CD4-positive, alpha-beta T cell treated with Interleukin-15 for 1 hour (primary cell): ENCODE results near the gene ROBO1.

Source experiments
- DNase-seq: peaks from one replicate; pipeline ENCODE4 v3.0.0-alpha.2; 2020

ROBO1 gene

DNA sequence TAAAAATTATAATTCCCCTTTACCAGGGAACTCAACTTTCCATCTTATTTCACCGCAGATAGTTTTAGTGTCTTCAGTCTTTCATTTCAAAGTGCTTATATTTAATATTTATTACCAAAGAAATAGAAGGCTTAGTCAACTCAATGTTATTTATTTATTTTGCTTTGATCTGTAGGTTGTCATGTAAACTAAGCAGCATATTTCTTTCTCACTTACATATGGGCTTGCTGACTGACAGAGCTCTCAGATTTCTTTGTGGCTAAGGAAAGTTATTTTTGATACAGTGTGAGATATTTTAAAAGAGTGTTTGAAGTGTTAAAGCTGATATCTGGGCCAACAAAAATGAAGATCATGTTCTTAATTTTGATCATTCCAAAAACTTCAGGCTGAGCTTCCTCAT lies 331.4 kb downstream of the ROBO1 start:
- DNase-seq = no peak

- DNase-seq = no peak
These were observed 340.7 kb downstream of the ROBO1 start for GRCh38 chr3:79427081-79427480.

DNA sequence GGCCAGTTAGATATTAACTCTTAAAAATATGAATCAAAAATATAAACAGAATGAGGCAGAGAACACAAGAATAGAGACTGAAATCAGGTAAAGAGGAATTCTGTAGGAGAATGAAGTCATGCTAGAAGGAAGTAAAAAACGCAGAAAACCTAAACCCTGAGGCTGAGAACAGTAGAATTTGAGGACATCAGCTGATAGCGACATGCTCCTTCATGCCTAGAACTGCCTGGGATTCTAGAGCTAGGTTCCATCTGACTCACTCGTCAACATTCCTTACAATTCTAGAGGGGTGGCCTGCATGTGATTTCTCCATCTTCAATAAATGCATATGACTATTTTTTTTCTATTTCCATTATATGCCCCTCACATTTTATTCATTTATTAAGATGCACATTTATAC lies 343.0 kb downstream of the ROBO1 start:
- DNase-seq = no peak

DNA sequence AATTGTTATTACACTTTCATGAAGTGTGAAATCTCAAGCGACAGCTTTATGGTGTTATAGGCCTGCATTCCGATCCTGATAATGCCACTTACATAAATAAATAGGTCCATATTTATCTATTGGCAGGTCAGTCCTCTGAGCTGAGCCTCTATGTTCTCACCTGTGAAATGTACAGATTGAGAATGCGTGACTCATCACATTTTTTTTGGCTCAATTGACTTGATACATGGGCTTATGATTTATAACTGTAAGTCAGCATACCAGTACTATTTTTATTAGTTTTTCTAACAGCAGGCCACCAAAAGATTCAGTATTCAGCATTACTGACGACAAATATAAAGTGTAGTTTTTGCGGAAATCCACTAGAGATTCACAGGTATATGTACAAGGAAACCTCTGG lies 344.4 kb downstream of the ROBO1 start:
- DNase-seq = no peak

GRCh38 chr3:79421273-79421672 lies 346.5 kb downstream of the ROBO1 start:
- no peak for DNase-seq

DNA sequence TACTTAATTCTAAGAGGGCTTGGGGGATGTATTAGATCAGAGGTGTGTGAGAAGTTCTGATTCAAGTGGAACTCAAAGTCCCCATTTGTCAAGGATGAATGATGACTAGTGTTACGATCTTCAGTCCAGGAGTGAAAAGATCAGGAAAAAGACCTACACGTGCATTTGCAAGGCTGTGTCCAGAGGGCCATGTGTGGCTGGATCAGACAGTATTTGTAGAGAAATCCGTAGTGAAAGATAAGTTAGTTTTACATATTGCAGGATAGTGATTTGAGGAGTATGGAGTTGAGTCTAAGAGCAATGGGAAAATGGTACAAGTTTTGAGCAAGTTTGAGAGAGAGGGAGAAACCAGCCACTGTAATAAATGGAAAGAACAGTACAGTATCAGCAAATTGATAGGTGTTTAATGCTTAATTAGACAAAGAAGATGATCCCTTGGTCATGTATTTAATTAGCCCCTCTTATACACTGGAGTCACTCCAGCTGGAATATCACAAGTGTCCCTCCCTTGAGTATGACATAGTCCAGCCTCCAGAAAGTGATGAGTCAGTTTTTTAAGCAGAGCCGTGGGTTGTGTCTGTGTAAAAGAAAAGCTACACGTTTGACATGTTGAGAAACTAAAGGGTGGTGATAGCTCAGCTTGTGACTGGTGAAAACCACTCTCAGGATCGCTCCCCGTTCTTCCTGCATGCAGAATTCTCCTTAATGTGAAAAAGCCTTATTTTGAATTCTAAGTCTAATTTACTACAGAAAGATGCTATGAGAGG lies 348.8 kb downstream of the ROBO1 start:
- DNase-seq = no peak

- DNase-seq = no peak
These were observed 352.4 kb downstream of the ROBO1 start for GRCh38 chr3:79415356-79415755.

GRCh38 chr3:79414806-79415205 lies 353.0 kb downstream of the ROBO1 start:
- DNase-seq = no peak

- no peak for DNase-seq
These were observed 353.8 kb downstream of the ROBO1 start for GRCh38 chr3:79414035-79414434.

DNA sequence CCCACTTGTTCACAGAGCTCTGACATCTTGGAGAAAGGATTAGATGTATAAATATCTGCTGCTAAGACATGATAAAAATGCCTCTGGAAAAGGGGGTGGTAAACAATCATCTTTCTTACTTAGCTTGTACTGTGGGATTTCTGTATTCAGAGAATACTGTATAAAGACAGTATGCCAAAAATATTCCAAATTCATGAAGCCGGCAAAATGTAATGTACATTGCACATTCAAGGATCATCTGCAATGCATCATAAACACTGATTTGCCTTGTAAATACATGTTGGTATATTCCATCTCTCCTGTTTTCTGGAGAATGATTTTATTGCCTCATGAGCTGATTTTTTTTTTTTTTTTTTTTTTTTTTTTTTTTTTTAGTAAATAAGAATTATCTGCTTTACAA lies 355.3 kb downstream of the ROBO1 start:
- DNase-seq = no peak

DNA sequence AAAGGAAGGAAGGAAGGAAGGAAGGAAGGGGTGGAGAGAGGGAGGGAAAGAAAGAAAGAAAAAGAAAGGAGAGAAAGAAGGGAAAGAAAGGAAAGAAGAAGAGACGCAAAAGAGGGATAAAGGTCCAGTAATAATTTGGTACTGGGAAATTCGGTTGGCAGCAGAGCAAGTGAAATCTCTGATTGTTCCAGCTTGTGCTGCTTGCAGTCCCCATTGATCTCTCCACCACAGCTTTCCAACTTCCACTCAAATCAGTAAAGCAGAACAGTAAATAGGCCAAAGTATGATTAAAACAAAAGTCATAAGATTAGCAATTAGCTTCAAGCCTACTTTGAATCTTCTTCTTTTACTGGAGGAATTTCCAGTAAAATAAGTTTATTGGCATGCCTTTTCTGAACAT lies 357.2 kb downstream of the ROBO1 start:
- no peak for DNase-seq

DNA sequence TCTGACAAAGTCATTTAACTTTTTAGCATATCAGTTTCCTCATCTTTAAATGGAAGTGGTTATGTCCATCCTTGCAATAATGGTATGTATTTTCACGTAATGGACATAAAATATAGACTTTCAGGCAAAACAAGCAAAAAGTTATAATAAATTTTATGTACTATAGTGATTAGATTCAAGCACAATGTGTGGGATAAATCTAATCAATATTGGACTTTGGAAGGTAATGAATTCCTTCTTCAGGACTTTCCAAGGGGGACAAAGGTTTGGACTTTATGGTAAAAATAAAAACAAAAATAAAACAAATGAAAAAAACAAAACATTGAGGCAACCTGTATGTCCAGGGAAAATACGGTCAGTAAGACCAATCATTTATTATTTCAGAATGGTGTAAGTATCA lies 357.7 kb downstream of the ROBO1 start:
- no peak for DNase-seq

GRCh38 chr3:79406175-79406574 lies 361.6 kb downstream of the ROBO1 start:
- DNase-seq = no peak

GRCh38 chr3:79405183-79405582 lies 362.6 kb downstream of the ROBO1 start:
- no peak for DNase-seq

DNA sequence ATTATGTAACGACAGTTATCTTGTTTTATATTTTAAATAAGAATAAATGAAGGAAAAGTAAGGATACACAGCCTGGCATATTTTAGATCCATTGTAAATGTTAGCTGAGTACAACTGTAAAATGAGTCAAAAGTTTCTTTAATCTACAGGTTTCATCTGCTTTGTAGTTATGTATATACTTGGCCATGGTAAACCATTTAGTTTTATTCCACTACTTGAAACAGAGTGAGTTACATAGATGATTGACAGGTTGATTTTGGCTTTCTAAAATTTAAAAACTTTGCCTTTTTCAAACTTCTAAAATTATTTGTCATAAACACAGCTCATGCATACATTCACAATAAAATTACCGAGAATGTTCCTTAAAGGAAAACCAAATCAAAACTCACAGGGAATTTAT lies 371.2 kb downstream of the ROBO1 start:
- no peak for DNase-seq

- no peak for DNase-seq
These were observed 375.3 kb downstream of the ROBO1 start for GRCh38 chr3:79392479-79392878.

DNA sequence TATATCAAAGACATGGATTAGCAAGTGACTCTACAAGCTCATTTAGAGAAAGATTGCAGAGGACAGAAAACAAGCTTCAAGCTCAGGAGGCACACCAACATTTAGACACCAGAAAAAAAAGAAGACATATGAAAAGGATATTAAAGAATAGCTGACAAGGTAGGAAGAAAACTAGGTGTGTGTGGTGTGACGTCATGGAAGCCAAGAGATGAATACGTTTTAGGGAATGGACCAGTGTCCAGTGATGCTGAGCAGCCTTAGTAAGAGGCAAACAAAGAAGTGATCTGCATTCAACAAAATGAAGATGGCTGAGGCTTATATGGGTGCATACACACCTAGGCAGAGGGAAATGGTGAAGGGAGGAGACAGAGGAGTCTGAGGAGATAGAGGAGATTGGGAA lies 377.4 kb downstream of the ROBO1 start:
- no peak for DNase-seq

DNA sequence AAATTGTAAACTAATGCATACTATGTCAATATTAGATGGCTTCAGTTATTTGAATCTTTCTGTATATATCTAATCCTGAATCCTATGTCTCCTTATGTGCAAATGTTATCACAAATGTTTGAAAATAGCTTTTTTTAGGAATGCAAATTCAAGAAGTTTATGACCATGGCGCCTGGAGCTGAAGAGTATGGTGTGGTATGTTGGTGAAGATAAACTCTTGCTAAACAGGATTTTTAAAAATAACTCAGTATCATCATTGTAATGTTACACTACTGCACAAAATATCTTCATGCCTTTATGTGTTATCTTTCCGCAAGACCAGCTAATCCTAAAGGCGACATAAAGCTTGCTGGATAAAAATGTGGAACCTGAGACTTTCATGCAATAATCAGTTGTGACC lies 382.6 kb downstream of the ROBO1 start:
- no peak for DNase-seq

GRCh38 chr3:79383402-79384012 lies 384.3 kb downstream of the ROBO1 start:
- DNase-seq = no peak

DNA sequence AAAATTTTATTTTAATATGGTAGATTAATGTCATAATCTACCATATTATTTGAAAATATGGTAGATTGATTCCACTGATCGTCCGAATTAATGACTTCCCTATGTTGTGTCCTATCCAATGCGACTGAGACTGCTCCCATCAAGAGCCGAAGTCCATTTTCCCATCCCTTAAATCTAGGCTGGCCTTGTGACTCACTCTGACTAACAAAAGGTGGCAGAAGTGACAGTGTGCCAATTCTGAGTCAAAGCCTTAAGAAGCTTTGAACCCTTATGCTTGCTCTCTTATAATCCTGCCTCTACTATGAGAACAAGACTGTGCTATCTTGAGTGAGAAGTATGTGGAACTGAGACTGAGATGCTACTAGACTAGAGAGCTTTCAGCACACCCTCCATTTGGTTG lies 387.2 kb downstream of the ROBO1 start:
- DNase-seq = no peak

DNA sequence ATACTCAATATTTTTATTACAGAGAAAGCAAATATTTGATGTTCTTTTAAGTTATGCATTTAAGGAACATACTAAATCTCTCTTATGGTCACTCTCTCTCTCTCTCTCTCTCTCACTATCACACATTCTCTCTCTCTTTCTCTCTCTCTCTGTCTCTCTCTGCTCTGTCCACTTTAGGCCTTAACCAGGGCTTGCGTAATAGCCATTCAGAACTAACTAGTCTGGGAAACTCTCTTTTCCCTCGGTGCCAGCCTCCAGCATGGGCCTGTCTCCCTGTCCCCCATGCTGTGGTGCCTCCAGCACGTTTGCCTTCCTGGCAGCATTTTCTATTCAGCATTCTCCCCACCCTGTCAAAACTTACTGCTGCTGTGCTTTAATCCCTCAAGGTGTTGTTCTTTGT lies 389.7 kb downstream of the ROBO1 start:
- DNase-seq = no peak

GRCh38 chr3:79369306-79369705 lies 398.5 kb downstream of the ROBO1 start:
- no peak for DNase-seq

DNA sequence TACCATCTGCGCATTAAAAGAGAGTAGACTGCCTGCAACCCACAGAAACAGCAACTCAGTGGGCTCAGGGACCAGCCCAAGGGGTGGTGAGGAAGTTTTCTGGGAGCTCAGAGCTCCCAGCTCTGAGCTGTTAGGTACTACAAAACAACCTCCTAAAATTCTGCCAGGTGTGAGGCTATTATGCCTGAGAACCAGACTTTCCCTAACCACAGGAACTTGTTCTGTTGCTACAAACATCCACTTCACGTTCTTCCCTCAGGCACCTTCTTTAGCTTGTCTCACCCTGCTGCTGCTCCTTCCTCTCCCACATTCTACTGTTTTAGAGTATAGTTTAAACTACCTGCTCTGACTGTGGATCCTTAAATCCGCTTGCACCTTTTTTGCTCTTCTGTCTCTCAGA lies 399.4 kb downstream of the ROBO1 start:
- DNase-seq = no peak

DNA sequence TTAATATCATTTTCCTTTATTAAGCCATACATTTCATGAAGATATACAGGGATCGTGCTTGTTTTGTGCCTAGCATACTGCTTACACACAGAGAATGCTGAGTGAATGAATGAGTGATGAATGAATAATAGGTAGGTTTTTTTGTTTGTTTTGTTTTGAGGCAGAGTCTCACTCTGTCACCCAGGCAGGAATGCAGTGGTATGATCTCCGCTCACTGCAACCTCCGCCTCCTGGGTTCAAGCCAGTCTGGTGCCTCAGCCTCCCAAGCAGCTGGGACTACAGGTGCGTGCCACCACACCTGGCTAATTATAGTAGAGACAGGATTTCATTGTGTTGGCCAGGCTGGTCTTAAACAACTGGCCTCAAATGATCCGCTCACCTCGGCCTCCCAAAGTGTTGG lies 400.0 kb downstream of the ROBO1 start:
- DNase-seq = no peak

DNA sequence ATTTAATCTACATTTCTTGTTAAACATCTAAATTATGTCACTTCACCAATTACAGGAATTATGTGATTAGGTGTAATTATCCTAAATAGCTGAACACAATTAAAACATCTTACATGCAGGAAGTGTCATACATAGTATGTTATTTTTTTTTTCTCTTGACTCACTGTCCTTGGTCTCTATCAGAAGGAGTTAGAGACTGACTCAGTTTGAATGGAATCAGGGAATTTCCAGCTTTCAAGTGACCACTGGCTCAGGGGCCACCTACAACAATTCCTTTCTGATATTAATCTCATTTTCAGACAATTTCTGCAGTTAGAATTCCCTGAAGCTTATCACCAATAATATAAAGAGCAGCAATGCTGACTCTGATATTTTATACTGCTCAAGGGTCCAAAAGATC lies 400.7 kb downstream of the ROBO1 start:
- DNase-seq = no peak
